Mucosa of rectum (tissue), 2 donors: Measurements from ENCODE around the gene PARD3B.

Experiments used
- H3K27ac ChIP-seq, 2 donors: one replicate each; pipeline ENCODE4 v1.7.0; 2013; ENCODE audit warnings: inconsistent platforms in 2 of 2, low read depth in 2 of 2, low read length in 2 of 2
- H3K27me3 ChIP-seq, 2 donors: one replicate each; pipeline ENCODE4 v1.7.0; 2013; ENCODE audit warnings: low read length in 2 of 2; ENCODE audit not compliant: control insufficient read depth in 2 of 2, insufficient read depth in 2 of 2
- H3K36me3 ChIP-seq, 2 donors: one replicate each; pipeline ENCODE4 v1.7.0; 2013; ENCODE audit warnings: low read length in 2 of 2; ENCODE audit not compliant: control insufficient read depth in 2 of 2, insufficient read depth in 2 of 2
- H3K4me1 ChIP-seq, 2 donors: one replicate each; pipeline ENCODE4 v1.7.0; 2013; ENCODE audit warnings: low read length in 2 of 2, mild to moderate bottlenecking in 1 of 2; ENCODE audit not compliant: control insufficient read depth in 2 of 2, insufficient read depth in 2 of 2
- H3K4me3 ChIP-seq, 2 donors: one replicate each; pipeline ENCODE4 v1.7.0; 2013; ENCODE audit warnings: low read length in 2 of 2
- H3K9ac ChIP-seq, 2 donors: one replicate each; pipeline ENCODE4 v1.7.0; 2013; ENCODE audit warnings: low read length in 2 of 2, low read depth in 1 of 2, mild to moderate bottlenecking in 1 of 2
- H3K9me3 ChIP-seq, 2 donors: one replicate each; pipeline ENCODE4 v1.7.0; 2013; ENCODE audit warnings: low read length in 2 of 2; ENCODE audit not compliant: control insufficient read depth in 2 of 2
- donor health status: healthy.
- donor health status: Normal muscosa, but diverticular disease.

PARD3B gene

DNA sequence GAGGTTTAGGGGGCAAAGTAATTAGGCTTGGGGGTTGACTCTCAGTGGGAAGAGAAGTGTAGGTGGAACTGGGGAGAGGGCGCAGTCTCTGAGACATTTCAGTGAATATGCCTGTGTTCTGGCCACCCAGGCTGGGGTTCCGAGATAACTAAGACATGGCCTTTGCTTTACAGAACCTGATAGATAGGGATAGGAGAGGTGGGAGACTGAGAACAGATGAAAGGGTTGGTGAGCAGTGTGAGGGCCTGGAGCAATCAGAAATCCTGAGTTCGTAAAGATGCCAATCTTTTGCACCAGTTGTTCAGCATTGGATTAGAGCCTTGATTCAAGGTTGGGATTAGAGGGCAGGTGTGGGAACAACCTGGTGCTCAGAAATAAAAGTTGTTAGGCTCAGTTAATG lies 15.6 kb downstream of the PARD3B start:
- Histone ChIP-seq H3K9ac (no peak overlapping the region), H3K4me1 (no peaks in the 10 kb centered on the region), H3K9me3 (no peaks in the 10 kb centered on the region), H3K4me3 (no peak overlapping the region), H3K27ac (no peak overlapping the region), H3K27me3 (no peaks in the 10 kb centered on the region), H3K36me3 (no peaks in the 10 kb centered on the region)

DNA sequence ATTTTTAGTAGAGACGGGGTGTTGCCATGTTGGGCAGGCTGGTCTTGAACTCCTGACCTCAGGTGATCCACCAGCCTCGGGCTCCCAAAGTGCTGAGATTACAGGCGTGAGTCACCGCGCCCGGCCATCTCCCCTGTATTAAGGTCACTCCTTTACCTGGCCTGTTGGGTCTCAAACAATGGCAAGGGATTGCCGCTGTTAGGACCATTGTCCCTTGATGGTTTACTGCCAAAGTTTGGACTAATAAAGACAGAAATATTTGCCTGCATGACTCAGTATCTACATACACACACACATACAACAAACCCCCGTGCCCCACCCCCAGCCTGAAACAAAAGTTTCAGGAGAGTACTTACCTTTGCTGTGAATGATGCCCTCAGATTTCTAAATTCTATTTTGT lies 16.5 kb downstream of the PARD3B start:
- no peak overlapping the region for H3K9ac ChIP-seq
- H3K4me1 ChIP-seq: no peaks in the 10 kb centered on the region
- H3K36me3 ChIP-seq: no peaks in the 10 kb centered on the region

GRCh38 chr2:204566439-204566838 lies 21.2 kb downstream of the PARD3B start:
- no peaks in the 10 kb centered on the region for H3K4me1 ChIP-seq
- no peaks in the 10 kb centered on the region for H3K27me3 ChIP-seq
- H3K36me3 ChIP-seq: no peaks in the 10 kb centered on the region
- no peak overlapping the region for H3K27ac ChIP-seq
- H3K4me3 ChIP-seq: no peak overlapping the region
- H3K9ac ChIP-seq: no peak overlapping the region
- H3K9me3 ChIP-seq: no peaks in the 10 kb centered on the region

More for the DNA sequence above, 16.5 kb downstream of the PARD3B start:
- H3K27ac ChIP-seq: no peak overlapping the region
- no peaks in the 10 kb centered on the region for H3K27me3 ChIP-seq
- no peaks in the 10 kb centered on the region for H3K9me3 ChIP-seq
- H3K4me3 ChIP-seq: no peak overlapping the region

GRCh38 chr2:204570421-204570820 lies 25.1 kb downstream of the PARD3B start:
- Histone ChIP-seq H3K4me3 (no peak overlapping the region), H3K4me1 (no peaks in the 10 kb centered on the region), H3K9ac (no peak overlapping the region), H3K27me3 (no peaks in the 10 kb centered on the region), H3K9me3 (no peaks in the 10 kb centered on the region), H3K27ac (no peak overlapping the region), H3K36me3 (no peaks in the 10 kb centered on the region)

GRCh38 chr2:204571041-204571440 lies 25.8 kb downstream of the PARD3B start:
- Histone ChIP-seq H3K27me3 (no peaks in the 10 kb centered on the region), H3K9me3 (no peaks in the 10 kb centered on the region), H3K27ac (no peak overlapping the region), H3K4me3 (no peak overlapping the region), H3K9ac (no peak overlapping the region), H3K36me3 (no peaks in the 10 kb centered on the region), H3K4me1 (no peaks in the 10 kb centered on the region)

DNA sequence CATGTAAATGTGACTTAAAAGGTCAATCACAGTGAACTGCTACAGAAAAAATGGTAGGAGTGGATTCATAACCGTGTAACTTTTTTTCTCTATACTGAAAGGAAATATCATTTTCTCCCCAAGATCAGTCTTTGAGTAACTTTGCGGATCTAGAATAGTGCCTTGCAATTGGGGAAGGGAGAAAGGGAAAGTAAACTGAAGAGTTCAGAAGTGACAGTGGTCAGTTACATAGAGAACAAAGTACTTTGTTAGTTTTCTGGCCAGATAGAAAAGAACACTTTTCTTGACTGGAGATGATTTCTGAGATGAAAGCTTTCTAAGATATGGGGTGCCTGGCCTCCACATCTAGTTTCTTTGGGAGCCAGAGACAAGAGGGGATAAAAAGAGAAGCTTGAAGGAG lies 26.6 kb downstream of the PARD3B start:
- no peaks in the 10 kb centered on the region for H3K27me3 ChIP-seq
- H3K36me3 ChIP-seq: no peaks in the 10 kb centered on the region
- no peaks in the 10 kb centered on the region for H3K4me1 ChIP-seq
- H3K9ac ChIP-seq: no peak overlapping the region
- H3K9me3 ChIP-seq: no peaks in the 10 kb centered on the region
- no peak overlapping the region for H3K4me3 ChIP-seq
- no peak overlapping the region for H3K27ac ChIP-seq

DNA sequence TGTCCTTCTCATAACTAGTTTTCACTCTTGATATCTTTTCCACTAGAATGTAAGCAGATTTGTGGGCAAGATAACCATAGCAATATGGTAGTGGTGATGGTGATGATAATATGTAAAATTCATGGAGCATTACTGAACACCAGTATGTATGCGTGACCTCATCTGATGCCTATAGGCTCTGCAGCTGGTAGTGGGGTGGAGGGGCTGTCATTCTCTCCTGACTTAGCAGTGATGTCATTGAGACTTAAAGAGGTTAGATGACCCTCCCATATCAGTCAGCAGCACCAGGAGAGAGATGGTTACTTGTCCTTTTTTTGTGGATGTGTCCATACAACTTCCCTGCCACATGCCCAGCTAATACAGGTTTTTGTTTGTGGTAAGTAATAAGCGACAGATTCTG lies 27.9 kb downstream of the PARD3B start:
- no peaks in the 10 kb centered on the region for H3K36me3 ChIP-seq
- no peak overlapping the region for H3K4me3 ChIP-seq
- H3K27ac ChIP-seq: no peak overlapping the region
- H3K9me3 ChIP-seq: no peaks in the 10 kb centered on the region
- no peak overlapping the region for H3K9ac ChIP-seq
- no peaks in the 10 kb centered on the region for H3K27me3 ChIP-seq
- no peaks in the 10 kb centered on the region for H3K4me1 ChIP-seq

GRCh38 chr2:204574486-204574885 lies 29.2 kb downstream of the PARD3B start:
- Histone ChIP-seq H3K4me1 (no peaks in the 10 kb centered on the region), H3K27ac (no peak overlapping the region), H3K4me3 (no peak overlapping the region), H3K27me3 (no peaks in the 10 kb centered on the region), H3K36me3 (no peaks in the 10 kb centered on the region), H3K9ac (no peak overlapping the region), H3K9me3 (no peaks in the 10 kb centered on the region)

GRCh38 chr2:204575463-204575862 lies 30.2 kb downstream of the PARD3B start:
- no peak overlapping the region for H3K4me3 ChIP-seq

GRCh38 chr2:204576362-204576979 lies 31.2 kb downstream of the PARD3B start:
- Histone ChIP-seq H3K9ac (no peak overlapping the region), H3K4me3 (no peak overlapping the region), H3K27me3 (no peaks in the 10 kb centered on the region), H3K27ac (no peak overlapping the region), H3K4me1 (no peaks in the 10 kb centered on the region), H3K36me3 (no peaks in the 10 kb centered on the region), H3K9me3 (no peaks in the 10 kb centered on the region)

More at GRCh38 chr2:204575463-204575862, 30.2 kb downstream of the PARD3B start:
- Histone ChIP-seq H3K27ac (no peak overlapping the region), H3K9me3 (no peaks in the 10 kb centered on the region), H3K4me1 (no peaks in the 10 kb centered on the region), H3K27me3 (no peaks in the 10 kb centered on the region), H3K9ac (no peak overlapping the region), H3K36me3 (no peaks in the 10 kb centered on the region)
